GM21619 (cell line): ENCODE results near the gene CFAP221.

ENCODE experiments used
- ATAC-seq: cut with Tn5 transposase; IDR thresholded peaks from one replicate; pipeline ENCODE4 v1.9.1; 2021; ENCODE audit not compliant: unreplicated experiment

The CFAP221 gene

GRCh38 chr2:119544075-119544938 lies at the start of gene CFAP221:
Gene CFAP221 (plus strand): TSS chr2:119544449. CDS start chr2:119546132, 1,683 bp downstream.
- peak; percentile 81 for ATAC-seq

- no peak for ATAC-seq
Observed at GRCh38 chr2:119495948-119496347, 48.3 kb upstream of the CFAP221 start.

- ATAC-seq: no peak
Observed at GRCh38 chr2:119496682-119497081, 47.6 kb upstream of the CFAP221 start.

GRCh38 chr2:119508756-119509155 lies 35.5 kb upstream of the CFAP221 start:
- no peak for ATAC-seq

GRCh38 chr2:119511989-119512388 lies 32.3 kb upstream of the CFAP221 start:
- ATAC-seq: no peak

GRCh38 chr2:119512946-119513345 lies 31.3 kb upstream of the CFAP221 start:
- no peak for ATAC-seq

- no peak for ATAC-seq
Observed at GRCh38 chr2:119513832-119514231, 30.4 kb upstream of the CFAP221 start.

- ATAC-seq: no peak
Observed at GRCh38 chr2:119516121-119516520, 28.1 kb upstream of the CFAP221 start.

GRCh38 chr2:119517433-119517832 lies 26.8 kb upstream of the CFAP221 start:
- peak; percentile 93 for ATAC-seq

- ATAC-seq: no peak
Observed at GRCh38 chr2:119518401-119519056, 25.7 kb upstream of the CFAP221 start.

- no peak for ATAC-seq
Observed at GRCh38 chr2:119519057-119519408, 25.2 kb upstream of the CFAP221 start.

GRCh38 chr2:119520696-119521432 lies 23.4 kb upstream of the CFAP221 start:
- ATAC-seq: no peak

- ATAC-seq: no peak
Observed at GRCh38 chr2:119521433-119522050, 22.7 kb upstream of the CFAP221 start.

GRCh38 chr2:119522671-119523070 lies 21.6 kb upstream of the CFAP221 start:
- no peak for ATAC-seq

- ATAC-seq: no peak
Observed at GRCh38 chr2:119523383-119523951, 20.8 kb upstream of the CFAP221 start.

GRCh38 chr2:119523952-119524694 lies 20.1 kb upstream of the CFAP221 start, which contains the start of gene SCTR:
Gene SCTR (minus strand): TSS chr2:119524483. CDS start chr2:119524226, 257 bp downstream.
- ATAC-seq: no peak

- ATAC-seq: no peak
Observed at GRCh38 chr2:119525614-119526013, 18.6 kb upstream of the CFAP221 start.

GRCh38 chr2:119527999-119528398 lies 16.2 kb upstream of the CFAP221 start:
- ATAC-seq: no peak

- ATAC-seq: no peak
Observed at GRCh38 chr2:119531292-119531691, 13.0 kb upstream of the CFAP221 start.

GRCh38 chr2:119533560-119533959 lies 10.7 kb upstream of the CFAP221 start:
- no peak for ATAC-seq
